ENCODE results near the gene STXBP4. TPM values are rescaled to one million over a fixed set of nuclear protein-coding genes. Genes with fewer than 3 reads are reported as not detected.

Gene STXBP4
- total and polyA plus RNA-seq, 7 donors: 0.53 to 4.1 (median 2.3) TPM

GRCh38 chr17:55186937-55187770 is 218.6 kb downstream of the STXBP4 start:
- Histone ChIP-seq H3K36me3 (ENCODE audit: insufficient read depth in 1 of 2, low read depth in 1 of 2) (no peaks in the 10 kb centered on the region), H3K27ac (no peak overlapping the region), H3K27me3 (ENCODE audit: insufficient read depth in 3 of 3, low read length in 2 of 3) (peaks cover 0 to 4% (median 0%) of the 10 kb centered on the region in 3 donors), H3K4me3 (no peak overlapping the region), H3K9me3 (no peaks in the 10 kb centered on the region), H3K4me1 (no peaks in the 10 kb centered on the region)
- intact Hi-C loops (cut with DNase I): no loop called here
- no peak for DNase-seq
- WGBS, 3 donors: 45 to 51% (median 46%) methylated on average over 8 of the region's 8 CpGs
- no peak for ATAC-seq
- no peak for TF ChIP-seq CTCF (IDR thresholded peaks at IDR 0.05)

- intact Hi-C loops (cut with DNase I): no loop called here
- ATAC-seq (no peak), DNase-seq (no peak)
- no peaks in the 10 kb centered on the region for H3K9me3 ChIP-seq
- no peaks in the 10 kb centered on the region for H3K36me3 ChIP-seq (ENCODE audit: insufficient read depth in 1 of 2, low read depth in 1 of 2)
- H3K4me1 ChIP-seq: no peaks in the 10 kb centered on the region
- H3K27ac ChIP-seq: no peak overlapping the region
- no peak for TF ChIP-seq CTCF (IDR thresholded peaks at IDR 0.05)
- no peak overlapping the region for H3K4me3 ChIP-seq
- peaks cover 0 to 4% (median 0%) of the 10 kb centered on the region in 3 donors for H3K27me3 ChIP-seq (ENCODE audit: insufficient read depth in 3 of 3, low read length in 2 of 3)
- 61 to 64% (median 64%) methylated on average over 2 of the region's 2 CpGs for WGBS, 3 donors
These were observed 222.2 kb downstream of the STXBP4 start for GRCh38 chr17:55190748-55191147.

GRCh38 chr17:55198690-55199370 is 230.3 kb downstream of the STXBP4 start:
- intact Hi-C loops (cut with DNase I): no loop called here
- 30 to 41% (median 35%) methylated on average over 2 of the region's 2 CpGs for WGBS, 3 donors
- DNase-seq: no peak

GRCh38 chr17:55200904-55201303 is 232.3 kb downstream of the STXBP4 start:
- Histone ChIP-seq H3K4me3 (no peak overlapping the region), H3K36me3 (ENCODE audit: insufficient read depth in 1 of 2, low read depth in 1 of 2) (no peaks in the 10 kb centered on the region), H3K4me1 (no peaks in the 10 kb centered on the region), H3K27me3 (ENCODE audit: insufficient read depth in 3 of 3, low read length in 2 of 3) (peaks cover 0 to 3% (median 0%) of the 10 kb centered on the region in 3 donors), H3K9me3 (no peaks in the 10 kb centered on the region), H3K27ac (no peak overlapping the region)
- ATAC-seq: no peak
- no peak for DNase-seq
- no peak for TF ChIP-seq CTCF (IDR thresholded peaks at IDR 0.05)
- intact Hi-C loops (cut with DNase I): no loop called here
- WGBS, 3 donors: 34 to 46% (median 39%) methylated on average over 2 of the region's 2 CpGs

More at GRCh38 chr17:55198690-55199370, 230.3 kb downstream of the STXBP4 start:
- no peak overlapping the region for H3K4me3 ChIP-seq
- H3K4me1 ChIP-seq: no peaks in the 10 kb centered on the region
- peaks cover 0 to 3% (median 0%) of the 10 kb centered on the region in 3 donors for H3K27me3 ChIP-seq (ENCODE audit: insufficient read depth in 3 of 3, low read length in 2 of 3)
- no peaks in the 10 kb centered on the region for H3K36me3 ChIP-seq (ENCODE audit: insufficient read depth in 1 of 2, low read depth in 1 of 2)
- TF ChIP-seq CTCF (IDR thresholded peaks at IDR 0.05): no peak
- no peak for ATAC-seq
- no peaks in the 10 kb centered on the region for H3K9me3 ChIP-seq
- H3K27ac ChIP-seq: no peak overlapping the region
